GM12801 (cell line): Measurements from ENCODE around the gene IL6.

Experiments used
- TF ChIP-seq, protein P1 (sequence below): IDR thresholded peaks from one replicate; pipeline ENCODE4 v1.5.1; 2011; ENCODE audit warnings: control low read depth; ENCODE audit not compliant: insufficient read length; ENCODE audit errors: extremely low read depth

IL6 gene

GRCh38 chr7:22731766-22732165 lies 4.8 kb downstream of the IL6 start:
- TF ChIP-seq, protein P1, sequence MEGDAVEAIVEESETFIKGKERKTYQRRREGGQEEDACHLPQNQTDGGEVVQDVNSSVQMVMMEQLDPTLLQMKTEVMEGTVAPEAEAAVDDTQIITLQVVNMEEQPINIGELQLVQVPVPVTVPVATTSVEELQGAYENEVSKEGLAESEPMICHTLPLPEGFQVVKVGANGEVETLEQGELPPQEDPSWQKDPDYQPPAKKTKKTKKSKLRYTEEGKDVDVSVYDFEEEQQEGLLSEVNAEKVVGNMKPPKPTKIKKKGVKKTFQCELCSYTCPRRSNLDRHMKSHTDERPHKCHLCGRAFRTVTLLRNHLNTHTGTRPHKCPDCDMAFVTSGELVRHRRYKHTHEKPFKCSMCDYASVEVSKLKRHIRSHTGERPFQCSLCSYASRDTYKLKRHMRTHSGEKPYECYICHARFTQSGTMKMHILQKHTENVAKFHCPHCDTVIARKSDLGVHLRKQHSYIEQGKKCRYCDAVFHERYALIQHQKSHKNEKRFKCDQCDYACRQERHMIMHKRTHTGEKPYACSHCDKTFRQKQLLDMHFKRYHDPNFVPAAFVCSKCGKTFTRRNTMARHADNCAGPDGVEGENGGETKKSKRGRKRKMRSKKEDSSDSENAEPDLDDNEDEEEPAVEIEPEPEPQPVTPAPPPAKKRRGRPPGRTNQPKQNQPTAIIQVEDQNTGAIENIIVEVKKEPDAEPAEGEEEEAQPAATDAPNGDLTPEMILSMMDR = no peak

GRCh38 chr7:22732556-22733126 lies 5.6 kb downstream of the IL6 start:
- TF ChIP-seq, protein P1 = no peak

DNA sequence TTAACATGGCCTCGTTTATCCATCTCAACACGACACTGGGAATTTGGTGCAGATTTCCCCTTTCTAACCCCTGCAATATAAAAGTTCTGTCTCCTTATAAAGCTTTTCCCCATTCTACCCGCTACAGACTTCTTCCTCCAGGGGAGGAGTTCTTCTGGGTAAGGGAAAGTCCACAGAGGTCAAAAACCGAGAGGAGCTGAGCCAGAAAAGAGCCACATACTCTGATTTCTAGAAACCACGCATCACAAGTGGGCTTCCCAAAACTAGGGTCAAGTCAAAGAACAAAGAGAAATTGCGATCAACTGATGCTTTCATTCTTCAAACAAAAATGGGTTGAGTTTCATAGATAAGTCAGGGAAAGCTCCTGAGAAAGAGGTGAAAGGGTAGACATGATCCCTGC lies 6.8 kb downstream of the IL6 start:
- TF ChIP-seq, protein P1 = no peak

DNA sequence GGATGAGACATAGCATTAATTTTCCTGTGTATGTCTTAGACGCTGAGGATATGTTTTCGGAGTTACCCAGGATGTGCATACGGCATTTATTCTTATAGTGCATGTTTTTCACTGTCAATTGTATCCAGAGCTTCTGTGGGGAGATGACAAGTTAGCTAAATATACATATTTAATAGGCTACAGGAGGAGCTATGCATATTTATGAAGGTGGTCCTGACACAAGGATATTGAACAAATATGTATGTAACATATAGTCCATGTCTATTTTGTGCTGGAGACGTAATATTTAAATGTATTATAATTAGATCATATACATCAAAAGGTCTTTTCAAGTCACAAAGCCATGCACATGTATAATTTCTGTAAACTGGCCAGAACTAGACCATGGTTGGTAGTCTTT lies 16.0 kb downstream of the IL6 start:
- TF ChIP-seq, protein P1 = no peak

GRCh38 chr7:22751341-22751740 lies 24.3 kb downstream of the IL6 start:
- TF ChIP-seq, protein P1 = no peak

GRCh38 chr7:22757338-22757994 lies 30.5 kb downstream of the IL6 start:
- TF ChIP-seq, protein P1 = no peak

DNA sequence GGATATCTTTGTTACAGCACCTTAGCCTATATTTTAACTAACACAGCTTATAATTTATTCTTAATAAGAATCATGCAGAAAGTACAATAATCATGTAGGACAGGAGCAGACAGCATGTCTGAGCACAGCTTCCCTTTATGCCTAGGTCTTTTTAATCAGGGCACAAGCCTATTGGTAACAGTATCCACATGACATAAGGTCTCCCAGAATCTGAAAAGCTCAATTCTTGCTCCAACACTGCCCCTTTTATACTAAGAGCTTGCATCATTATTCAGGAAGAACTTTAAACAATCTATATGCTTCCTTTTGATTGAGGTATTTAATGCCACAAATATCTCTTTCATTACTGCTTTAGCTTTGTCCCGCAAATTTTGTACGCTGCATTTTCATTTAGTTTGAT lies 31.6 kb downstream of the IL6 start:
- TF ChIP-seq, protein P1 = no peak
